ENCODE measurements around the gene BFSP2.

BFSP2 gene, protein sequence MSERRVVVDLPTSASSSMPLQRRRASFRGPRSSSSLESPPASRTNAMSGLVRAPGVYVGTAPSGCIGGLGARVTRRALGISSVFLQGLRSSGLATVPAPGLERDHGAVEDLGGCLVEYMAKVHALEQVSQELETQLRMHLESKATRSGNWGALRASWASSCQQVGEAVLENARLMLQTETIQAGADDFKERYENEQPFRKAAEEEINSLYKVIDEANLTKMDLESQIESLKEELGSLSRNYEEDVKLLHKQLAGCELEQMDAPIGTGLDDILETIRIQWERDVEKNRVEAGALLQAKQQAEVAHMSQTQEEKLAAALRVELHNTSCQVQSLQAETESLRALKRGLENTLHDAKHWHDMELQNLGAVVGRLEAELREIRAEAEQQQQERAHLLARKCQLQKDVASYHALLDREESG

DNA sequence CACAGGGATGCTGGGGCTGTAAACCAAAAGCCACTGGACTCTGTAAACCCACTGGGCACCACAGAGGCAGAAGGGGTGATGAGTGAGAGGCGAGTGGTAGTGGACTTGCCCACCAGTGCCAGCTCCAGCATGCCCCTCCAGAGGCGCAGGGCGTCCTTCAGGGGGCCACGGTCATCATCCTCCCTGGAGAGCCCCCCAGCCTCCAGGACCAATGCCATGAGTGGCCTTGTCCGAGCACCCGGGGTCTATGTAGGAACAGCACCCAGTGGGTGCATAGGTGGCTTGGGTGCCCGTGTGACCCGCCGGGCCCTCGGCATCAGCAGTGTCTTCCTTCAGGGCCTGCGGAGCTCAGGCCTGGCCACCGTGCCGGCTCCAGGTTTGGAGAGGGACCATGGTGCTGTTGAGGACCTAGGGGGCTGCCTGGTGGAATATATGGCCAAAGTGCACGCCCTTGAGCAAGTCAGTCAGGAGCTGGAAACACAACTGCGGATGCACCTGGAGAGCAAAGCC lies at the start of gene BFSP2:
Gene BFSP2 (plus strand): TSS at position 51 of the 510 bp plus-strand sequence. CDS start 28 bp downstream, at position 79.
- no peak for DNase-seq (ENCODE audit: low spot score)

- DNase-seq (ENCODE audit: low spot score), result no peak
Observed at GRCh38 chr3:133354721-133355120, 45.1 kb upstream of the BFSP2 start.

GRCh38 chr3:133360476-133360875 lies 39.4 kb upstream of the BFSP2 start:
- no peak for DNase-seq (ENCODE audit: low spot score)

DNA sequence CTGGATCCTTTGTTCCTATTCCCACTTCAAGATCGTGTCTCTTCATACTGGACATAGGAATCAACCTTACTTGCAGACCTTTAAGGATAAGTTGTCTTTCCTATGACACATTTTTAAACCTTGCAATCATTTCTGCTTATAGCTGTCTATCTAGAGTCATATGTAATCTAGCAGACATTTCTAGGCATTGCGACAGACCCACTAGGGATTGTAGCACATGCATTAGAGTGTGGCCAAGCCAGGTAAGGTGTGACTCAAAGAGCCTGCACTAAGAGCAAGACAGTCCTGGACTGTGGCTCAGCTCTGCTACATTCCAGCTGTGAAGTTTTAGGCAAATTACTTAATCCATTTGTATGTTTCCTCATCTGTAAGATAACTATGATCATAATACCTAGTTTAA lies 38.8 kb upstream of the BFSP2 start:
- DNase-seq (ENCODE audit: low spot score), result no peak

GRCh38 chr3:133361435-133361834 lies 38.4 kb upstream of the BFSP2 start:
- DNase-seq (ENCODE audit: low spot score), result no peak

- DNase-seq (ENCODE audit: low spot score), result peak; percentile 79
Observed at GRCh38 chr3:133362539-133362938, 37.3 kb upstream of the BFSP2 start.

DNA sequence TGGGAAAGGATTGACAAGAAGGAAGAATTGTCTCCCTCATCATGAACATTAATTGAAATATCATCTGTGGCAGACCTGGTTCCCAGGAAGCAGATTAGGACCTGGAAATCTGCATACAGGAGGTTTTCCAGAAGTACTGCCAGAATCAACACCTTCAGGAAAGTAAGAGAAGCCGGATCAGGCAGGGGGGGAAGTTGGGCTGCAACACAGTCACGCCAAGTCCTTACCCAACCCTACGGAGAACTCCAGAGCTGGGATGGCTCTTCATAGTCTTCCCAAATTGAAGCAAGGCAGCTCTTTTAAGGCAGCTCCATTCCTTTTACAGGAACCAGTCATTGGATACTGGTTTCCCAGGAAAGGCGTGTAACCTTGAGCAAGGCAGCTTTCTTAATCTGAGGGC lies 35.2 kb upstream of the BFSP2 start:
- no peak for DNase-seq (ENCODE audit: low spot score)

DNA sequence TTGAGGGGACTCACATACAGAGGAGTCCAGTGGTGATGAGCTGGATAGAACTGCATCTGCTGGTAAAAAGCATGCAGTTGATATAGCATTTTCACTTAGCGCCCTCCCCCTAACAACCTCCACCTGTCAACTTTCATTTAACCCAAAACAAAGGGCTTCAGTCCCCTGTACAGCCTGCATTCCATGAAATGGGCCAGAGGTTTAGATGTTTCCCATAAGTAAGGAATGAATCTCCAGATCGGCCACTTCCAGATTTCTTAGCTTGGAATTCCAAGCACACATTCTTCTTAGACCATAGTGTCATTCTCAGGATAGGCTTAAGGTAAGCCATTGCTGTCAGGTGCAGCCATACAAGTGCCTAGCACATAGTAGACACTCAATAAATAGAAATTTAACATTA lies 32.9 kb upstream of the BFSP2 start:
- no peak for DNase-seq (ENCODE audit: low spot score)

DNA sequence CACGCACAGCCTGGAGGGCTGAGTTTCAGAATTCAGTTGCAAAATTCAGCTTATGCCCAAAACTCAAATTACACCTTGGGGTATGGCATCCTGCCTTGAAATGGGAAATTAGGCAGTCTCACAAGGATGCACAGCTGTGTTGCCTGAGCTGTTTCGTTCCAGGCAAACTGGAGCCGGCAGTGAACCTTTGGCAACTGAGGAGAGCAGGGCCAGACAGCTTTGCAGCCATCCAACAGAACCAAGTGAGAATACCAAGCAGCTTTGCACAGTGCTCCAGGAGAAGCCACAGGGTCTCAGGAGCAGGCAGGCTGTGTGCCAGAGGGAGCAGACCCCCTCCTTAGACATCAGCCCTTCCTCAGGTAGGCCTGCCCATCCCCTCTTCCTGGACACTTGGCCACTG lies 32.5 kb upstream of the BFSP2 start:
- DNase-seq (ENCODE audit: low spot score), result no peak

DNA sequence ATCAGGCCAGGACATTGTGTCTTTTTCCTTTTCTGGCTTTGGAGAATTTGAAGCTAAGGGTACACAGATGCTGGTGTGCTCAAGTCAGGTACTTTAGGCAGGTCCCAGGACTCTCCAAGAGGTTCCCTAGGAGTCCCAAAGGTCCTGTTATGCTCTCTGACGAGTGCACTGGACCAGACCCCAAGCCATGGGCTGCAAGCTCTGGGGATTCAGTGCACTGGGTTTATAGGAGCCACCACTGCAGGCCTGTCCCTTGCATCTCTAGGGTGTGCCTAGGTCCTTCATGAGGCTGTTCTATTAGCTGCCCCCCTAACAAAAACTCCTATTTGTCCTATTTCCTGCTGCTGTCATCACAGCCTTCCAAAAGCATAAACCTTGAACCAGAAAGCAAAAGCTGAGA lies 31.9 kb upstream of the BFSP2 start:
- no peak for DNase-seq (ENCODE audit: low spot score)

GRCh38 chr3:133368371-133369067 lies 31.3 kb upstream of the BFSP2 start:
- DNase-seq (ENCODE audit: low spot score), result no peak

- DNase-seq (ENCODE audit: low spot score), result no peak
Observed at GRCh38 chr3:133369068-133369440, 30.8 kb upstream of the BFSP2 start.

DNA sequence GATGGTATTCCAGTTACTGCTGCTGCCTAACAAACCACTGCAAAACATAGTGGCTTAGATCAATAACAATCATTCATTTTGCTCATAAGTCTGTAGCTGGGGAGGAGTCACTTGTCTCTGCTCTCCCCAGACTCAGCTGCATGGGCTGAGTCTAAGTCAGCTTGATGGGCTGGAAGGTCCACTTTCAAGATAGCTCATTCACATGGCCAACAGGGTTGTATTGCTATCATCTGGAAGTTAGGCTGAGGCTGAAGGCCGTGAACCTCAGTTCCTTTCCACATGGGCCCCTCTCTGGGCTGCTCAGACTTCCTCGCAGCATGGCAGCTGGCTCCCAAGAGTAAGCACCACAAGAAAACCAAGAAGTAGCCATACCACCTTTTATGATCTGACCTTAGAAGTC lies 28.7 kb upstream of the BFSP2 start:
- no peak for DNase-seq (ENCODE audit: low spot score)

DNA sequence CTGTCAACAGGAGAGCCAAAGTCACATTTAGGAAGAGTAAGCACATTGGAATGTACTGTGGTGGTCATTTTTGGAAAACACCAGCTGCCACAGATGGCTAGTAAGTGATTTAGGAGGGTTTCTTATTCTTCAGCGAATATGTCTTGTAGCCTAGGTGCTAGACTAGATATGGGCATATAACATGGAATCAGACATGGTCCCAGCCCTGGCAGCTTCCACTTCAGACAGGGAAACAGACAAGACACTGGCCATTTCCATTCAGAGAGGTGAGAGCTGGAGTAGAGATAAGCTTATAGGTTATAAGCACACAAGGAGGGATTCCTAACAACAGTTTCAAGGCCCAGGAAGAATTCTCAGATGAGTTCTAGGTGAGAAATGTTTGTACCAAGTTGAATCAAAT lies 28.2 kb upstream of the BFSP2 start:
- DNase-seq (ENCODE audit: low spot score), result no peak

DNA sequence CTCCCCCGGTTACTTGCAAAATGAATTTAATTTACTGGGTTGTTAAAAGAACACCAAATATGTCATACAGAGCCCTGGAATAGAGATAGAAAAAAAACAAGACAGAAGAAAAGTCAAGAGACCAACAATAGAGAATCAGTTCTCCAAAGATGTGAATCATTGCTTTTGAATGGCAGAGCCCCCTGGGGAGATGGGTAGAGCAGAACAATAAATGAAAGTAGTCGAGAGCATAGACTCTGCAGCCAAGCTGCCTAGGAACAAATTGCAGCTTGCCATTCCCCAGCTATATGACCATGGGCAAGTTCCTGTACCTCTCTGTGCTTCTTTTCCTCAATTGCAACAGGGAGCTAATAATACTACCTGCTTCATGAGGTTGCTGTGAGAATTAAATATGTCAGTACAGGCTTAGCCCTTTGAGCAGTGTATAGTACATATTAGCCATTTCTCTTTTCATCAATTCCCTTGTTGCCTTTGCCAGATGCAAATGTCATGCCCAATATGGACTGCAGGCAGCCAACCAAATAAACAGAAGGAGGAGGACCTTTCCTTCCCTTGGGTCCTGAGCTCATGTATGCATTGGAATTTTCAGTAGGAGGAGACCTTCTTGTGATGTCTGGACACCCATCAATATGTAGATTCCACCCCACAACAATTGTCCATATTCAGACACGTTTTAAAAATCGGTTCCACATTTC lies 25.0 kb upstream of the BFSP2 start:
- no peak for DNase-seq (ENCODE audit: low spot score)

GRCh38 chr3:133375403-133375745 lies 24.5 kb upstream of the BFSP2 start:
- no peak for DNase-seq (ENCODE audit: low spot score)

DNA sequence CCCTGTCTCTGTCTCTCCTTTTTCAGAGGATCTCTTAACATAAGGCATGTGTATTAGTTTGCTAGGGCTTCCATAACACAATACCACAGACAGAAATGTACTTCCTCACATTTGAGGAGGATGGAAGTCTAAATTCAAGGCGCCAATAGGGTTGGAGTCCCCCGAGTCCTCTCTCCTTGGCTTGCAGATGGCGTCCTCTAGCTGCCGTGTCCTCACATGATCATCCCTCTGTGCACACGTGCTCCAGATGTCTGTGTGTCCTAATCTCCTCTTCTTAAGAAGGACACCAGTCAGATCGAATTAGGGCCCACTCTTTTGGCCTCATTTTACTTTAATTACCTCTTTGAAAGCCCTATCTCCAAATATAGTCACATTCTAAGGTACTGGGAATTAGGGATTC lies 23.0 kb upstream of the BFSP2 start:
- DNase-seq (ENCODE audit: low spot score), result peak; percentile 55

DNA sequence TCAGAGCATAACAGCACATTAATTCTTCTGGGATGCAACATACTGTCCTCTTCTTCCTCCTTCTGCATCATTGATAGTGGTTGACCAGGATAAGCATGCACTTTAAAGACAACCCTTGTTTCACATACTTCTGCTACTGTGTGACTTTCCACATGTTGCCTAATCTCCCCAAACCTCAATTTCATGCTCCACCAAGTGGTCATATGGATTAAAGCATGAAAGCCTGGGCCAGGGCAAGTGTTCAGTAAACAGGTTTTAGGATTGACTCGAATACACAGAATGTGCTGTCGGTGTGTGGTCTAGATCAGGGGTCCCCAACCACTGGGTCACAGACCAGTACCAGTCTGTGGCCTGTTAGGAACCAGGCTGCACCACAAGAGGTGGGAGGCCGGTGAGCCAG lies 22.5 kb upstream of the BFSP2 start:
- DNase-seq (ENCODE audit: low spot score), result peak; percentile 57

DNA sequence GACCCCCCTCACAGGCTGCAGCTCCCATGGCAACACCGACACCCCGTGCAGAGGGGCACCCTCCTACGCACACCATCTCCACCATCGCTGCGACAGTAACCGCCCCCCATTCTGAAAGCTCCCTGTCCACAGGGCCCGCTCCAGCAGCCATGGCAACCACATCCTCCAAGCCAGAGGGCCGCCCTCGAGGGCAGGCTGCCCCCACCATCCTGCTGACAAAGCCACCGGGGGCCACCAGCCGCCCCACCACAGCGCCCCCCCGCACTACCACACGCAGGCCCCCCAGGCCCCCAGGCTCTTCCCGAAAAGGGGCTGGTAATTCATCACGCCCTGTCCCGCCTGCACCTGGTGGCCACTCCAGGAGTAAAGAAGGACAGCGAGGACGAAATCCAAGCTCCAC lies 19.9 kb upstream of the BFSP2 start:
- DNase-seq (ENCODE audit: low spot score), result no peak

- DNase-seq (ENCODE audit: low spot score), result no peak
Observed at GRCh38 chr3:133380481-133381225, 19.2 kb upstream of the BFSP2 start.

DNA sequence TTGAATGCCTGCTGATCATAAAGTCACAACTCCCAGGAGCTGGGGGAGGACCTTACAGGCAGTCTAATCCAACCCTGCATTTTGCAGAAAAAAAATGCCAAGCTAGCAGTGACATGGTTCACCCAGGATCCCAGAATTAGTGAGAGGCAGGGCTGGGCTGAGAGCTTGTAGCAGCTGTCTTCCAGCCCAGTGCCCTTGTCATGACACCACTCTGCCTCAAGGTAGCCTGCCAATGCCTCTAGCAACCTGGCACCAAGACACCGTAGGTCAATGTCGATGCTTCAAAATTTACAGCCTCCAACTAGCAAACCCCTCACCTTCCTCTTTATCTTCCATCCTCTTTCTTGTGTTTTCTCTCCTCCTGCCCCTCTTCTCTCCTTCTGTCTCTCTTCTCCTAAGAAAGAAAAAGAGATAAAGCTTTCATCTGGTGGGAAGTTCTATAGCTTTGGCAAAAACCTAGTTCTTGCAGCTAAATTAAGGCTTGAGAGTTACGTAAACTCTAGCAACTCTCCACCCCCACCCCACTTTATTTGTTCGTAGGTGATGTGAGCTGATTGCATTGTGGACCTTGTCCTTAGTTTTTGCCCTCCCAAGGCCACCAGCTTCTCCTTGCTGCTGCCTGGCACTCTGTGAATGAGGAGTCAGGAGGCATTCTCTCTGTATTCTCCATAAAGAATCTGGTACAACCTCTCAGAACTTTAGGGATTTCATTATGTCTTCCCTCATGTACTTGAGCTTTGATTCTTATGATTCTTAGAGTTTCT lies 18.3 kb upstream of the BFSP2 start:
- DNase-seq (ENCODE audit: low spot score), result no peak

Data from D341Med (cell line).